Natural killer cell (primary cell): ENCODE measurements around the gene BOC. TPM values are rescaled to one million over a fixed set of nuclear protein-coding genes. Genes with fewer than 3 reads are reported as not detected.

Source experiments
- ATAC-seq, 3 donors: fragments of 150-1000 bp in 2 of 3; fragments of 200-7000 bp in 1 of 3; cut with Tn5 transposase; 1 replicate in 1 of 3; 2 replicates in 2 of 3; pipeline ENCODE4 v1.10.0; 2021; ENCODE audit warnings: mild to moderate bottlenecking in 2 of 3, moderate library complexity in 2 of 3
- DNase-seq, 2 donors: peaks; one replicate each; pipeline versions ENCODE4 v3.0.0 to v3.0.0-alpha.2; 2013 to 2021; ENCODE audit warnings: mixed read lengths in 1 of 2
- H3K27ac ChIP-seq: one replicate; pipeline ENCODE4 v1.5.1; 2013; ENCODE audit warnings: mild to moderate bottlenecking, low read length
- H3K27me3 ChIP-seq: one replicate; pipeline ENCODE4 v1.6.1; 2013; ENCODE audit warnings: low read length; ENCODE audit not compliant: control insufficient read depth, insufficient read depth
- H3K36me3 ChIP-seq: one replicate; pipeline ENCODE4 v1.6.1; 2013; ENCODE audit warnings: low read length; ENCODE audit not compliant: control insufficient read depth, insufficient read depth
- H3K4me1 ChIP-seq: one replicate; pipeline ENCODE4 v1.6.1; 2013; ENCODE audit warnings: low read length; ENCODE audit not compliant: control insufficient read depth, insufficient read depth
- H3K4me3 ChIP-seq: one replicate; pipeline ENCODE4 v1.5.1; 2013; ENCODE audit warnings: low read length
- H3K9me3 ChIP-seq: one replicate; pipeline ENCODE4 v1.6.1; 2013; ENCODE audit warnings: low read length; ENCODE audit not compliant: control insufficient read depth, insufficient read depth
- H3K27ac Mint-ChIP-seq, 2 donors: one replicate each; pipeline ENCODE4 v1.8.0; 2022; ENCODE audit warnings: mild to moderate bottlenecking in 2 of 2, mixed read lengths in 2 of 2, moderate library complexity in 1 of 2
- H3K27me3 Mint-ChIP-seq, 2 donors: one replicate each; pipeline ENCODE4 v1.8.0; 2022; ENCODE audit warnings: low read depth in 2 of 2, mixed read lengths in 2 of 2
- H3K36me3 Mint-ChIP-seq: one replicate; pipeline ENCODE4 v1.8.0; 2022; ENCODE audit warnings: mixed read lengths
- H3K4me1 Mint-ChIP-seq, 2 donors: one replicate each; pipeline ENCODE4 v1.8.0; 2022; ENCODE audit warnings: mixed read lengths in 2 of 2
- H3K4me3 Mint-ChIP-seq: one replicate; pipeline ENCODE4 v1.8.0; 2022; ENCODE audit warnings: mild to moderate bottlenecking, moderate library complexity, mixed read lengths
- H3K9me3 Mint-ChIP-seq, 2 donors: one replicate each; pipeline ENCODE4 v1.8.0; 2022; ENCODE audit warnings: mixed read lengths in 2 of 2
- CTCF ChIP-seq: fragments of 200-600 bp; IDR thresholded peaks from one replicate; pipeline ENCODE4 v1.8.0; 2022; ENCODE audit warnings: antibody characterized with exemption
- WGBS: methylation state at CpG from one replicate; pipeline ENCODE4 v1.1.7; 2013; ENCODE audit warnings: missing lambda C conversion rate; ENCODE audit not compliant: insufficient coverage; 5-methylcytosine and 5-hydroxymethylcytosine counted together
- intact Hi-C: fragments of 100-400 bp; cut with micrococcal nuclease; formaldehyde crosslinking; loops from one replicate; pipeline ENCODE4 v1.14.2; 2022
- total RNA-seq, 4 donors: library from RNA; stranded (reverse); fragments of 120-200 nt in 1 of 4; gene quantifications; one replicate each; pipeline versions ENCODE4 v1.2.3 to v1.2.4, GENCODE V29; 2013 to 2022

BOC gene
- total RNA-seq, 3 donors from 2014 or later (not counting 1 experiment from before 2014, with no cell fraction given) = 0.10 TPM; not detected in 2

GRCh38 chr3:113200351-113200750 is 11.0 kb upstream of the BOC start:
- no peak for DNase-seq
- no peaks in the 10 kb centered on the region for H3K36me3 ChIP-seq
- Mint-ChIP-seq H3K36me3 (no peaks in the 10 kb centered on the region), H3K27me3 (peaks cover 21 to 55% of the 10 kb centered on the region in 2 donors), H3K9me3 (no peaks in the 10 kb centered on the region), H3K4me3 (no peak overlapping the region), H3K4me1 (no peaks in the 10 kb centered on the region), H3K27ac (no peak overlapping the region)
- no peaks in the 10 kb centered on the region for H3K9me3 ChIP-seq
- H3K27ac ChIP-seq = no peak overlapping the region
- no peaks in the 10 kb centered on the region for H3K27me3 ChIP-seq
- intact Hi-C loops = no loop called here
- TF ChIP-seq CTCF = no peak
- no peak overlapping the region for H3K4me3 ChIP-seq
- no peak for ATAC-seq
- no peaks in the 10 kb centered on the region for H3K4me1 ChIP-seq

- intact Hi-C loops = no loop called here
- Histone ChIP-seq H3K27me3 (no peaks in the 10 kb centered on the region), H3K4me1 (no peaks in the 10 kb centered on the region), H3K27ac (no peak overlapping the region), H3K36me3 (no peaks in the 10 kb centered on the region), H3K9me3 (no peaks in the 10 kb centered on the region), H3K4me3 (no peak overlapping the region)
- no peak for TF ChIP-seq CTCF
- WGBS = no CpG with 5 or more reads among the region's 1 CpG
- DNase-seq = no peak
- Mint-ChIP-seq H3K36me3 (no peaks in the 10 kb centered on the region), H3K4me1 (no peaks in the 10 kb centered on the region), H3K27ac (no peak overlapping the region), H3K4me3 (no peak overlapping the region), H3K27me3 (peaks cover 21 to 61% of the 10 kb centered on the region in 2 donors), H3K9me3 (no peaks in the 10 kb centered on the region)
- no peak for ATAC-seq
Measured at GRCh38 chr3:113200946-113201345, 10.4 kb upstream of the BOC start.

- H3K36me3 ChIP-seq = no peaks in the 10 kb centered on the region
- WGBS = 87% methylated on average over 6 of the region's 6 CpGs
- H3K27me3 ChIP-seq = no peaks in the 10 kb centered on the region
- no peaks in the 10 kb centered on the region for H3K36me3 Mint-ChIP-seq
- ATAC-seq (no peak), DNase-seq (no peak)
- H3K27me3 Mint-ChIP-seq = peaks cover 36 to 81% of the 10 kb centered on the region in 2 donors
- no peaks in the 10 kb centered on the region for H3K4me1 Mint-ChIP-seq
- intact Hi-C loops = no loop called here
- H3K9me3 ChIP-seq = no peaks in the 10 kb centered on the region
- H3K4me3 ChIP-seq = no peak overlapping the region
- H3K4me1 ChIP-seq = no peaks in the 10 kb centered on the region
- no peak for TF ChIP-seq CTCF
- H3K4me3 Mint-ChIP-seq = no peak overlapping the region
- H3K27ac Mint-ChIP-seq = no peak overlapping the region
- no peak overlapping the region for H3K27ac ChIP-seq
- H3K9me3 Mint-ChIP-seq = no peaks in the 10 kb centered on the region
Measured at GRCh38 chr3:113204371-113204770, 7.0 kb upstream of the BOC start.

- no peak overlapping the region for H3K4me3 ChIP-seq
- 90% methylated on average over 2 of the region's 2 CpGs for WGBS
- ATAC-seq = no peak
Measured at GRCh38 chr3:113205481-113205880, 5.9 kb upstream of the BOC start.

More at GRCh38 chr3:113205481-113205880, 5.9 kb upstream of the BOC start:
- Histone ChIP-seq H3K4me1 (no peaks in the 10 kb centered on the region), H3K27me3 (no peaks in the 10 kb centered on the region), H3K36me3 (no peaks in the 10 kb centered on the region), H3K9me3 (no peaks in the 10 kb centered on the region), H3K27ac (no peak overlapping the region)
- Mint-ChIP-seq H3K4me3 (no peak overlapping the region), H3K27me3 (peaks cover 42 to 83% of the 10 kb centered on the region in 2 donors), H3K4me1 (no peaks in the 10 kb centered on the region), H3K27ac (no peak overlapping the region), H3K9me3 (no peaks in the 10 kb centered on the region), H3K36me3 (no peaks in the 10 kb centered on the region)
- intact Hi-C loops = no loop called here
- no peak for TF ChIP-seq CTCF
- no peak for DNase-seq
